ENCODE data around the gene VEZF1. TPM values are rescaled to one million over a fixed set of nuclear protein-coding genes. Genes with fewer than 3 reads are reported as not detected.

Gene VEZF1
- total RNA-seq, 4 donors from 2014 or later: 88.5 to 147 (median 91.4) TPM

GRCh38 chr17:57968456-57968855 lies 19.6 kb downstream of the VEZF1 start:
- no peak for TF ChIP-seq POLR2A (IDR thresholded peaks at IDR 0.05)
- TF ChIP-seq CTCF (IDR thresholded peaks at IDR 0.05): no peak
- DNase-seq: no peak
- intact Hi-C loops (cut with DNase I): no loop called here
- no peak overlapping the region for H3K27ac ChIP-seq
- H3K36me3 ChIP-seq: peaks cover 0 to 11% of the 10 kb centered on the region in 2 donors
- no peaks in the 10 kb centered on the region for H3K9me3 ChIP-seq
- H3K4me3 ChIP-seq (replicated peaks in 1 of 3): no peak overlapping the region
- H3K27me3 ChIP-seq: no peaks in the 10 kb centered on the region
- WGBS, 2 donors: 50 to 64% methylated on average over 1 of the region's 1 CpG
- no peaks in the 10 kb centered on the region for H3K4me1 ChIP-seq

GRCh38 chr17:57966875-57967274 lies 21.2 kb downstream of the VEZF1 start:
- no peak for TF ChIP-seq POLR2A (IDR thresholded peaks at IDR 0.05)
- TF ChIP-seq CTCF (IDR thresholded peaks at IDR 0.05): no peak
- Histone ChIP-seq H3K36me3 (no peaks in the 10 kb centered on the region), H3K4me3 (replicated peaks in 1 of 3) (no peak overlapping the region), H3K4me1 (no peaks in the 10 kb centered on the region), H3K27ac (no peak overlapping the region), H3K27me3 (no peaks in the 10 kb centered on the region), H3K9me3 (no peaks in the 10 kb centered on the region)
- no peak for DNase-seq
- WGBS, 2 donors: 90 to 91% methylated on average over 5 of the region's 5 CpGs
- intact Hi-C loops (cut with DNase I): no loop called here

GRCh38 chr17:57966246-57966645 lies 21.8 kb downstream of the VEZF1 start:
- Histone ChIP-seq H3K4me1 (no peaks in the 10 kb centered on the region), H3K4me3 (replicated peaks in 1 of 3) (no peak overlapping the region), H3K27ac (no peak overlapping the region), H3K9me3 (no peaks in the 10 kb centered on the region), H3K27me3 (no peaks in the 10 kb centered on the region), H3K36me3 (no peaks in the 10 kb centered on the region)
- TF ChIP-seq POLR2A (IDR thresholded peaks at IDR 0.05) (no peak), CTCF (IDR thresholded peaks at IDR 0.05) (no peak)
- intact Hi-C loops (cut with DNase I): no loop called here
- 90 to 96% methylated on average over 5 of the region's 5 CpGs for whole genome bisulfite sequencing, 2 donors
- DNase-seq: no peak

- no peak for DNase-seq
- no peak overlapping the region for H3K4me3 ChIP-seq (replicated peaks in 1 of 3)
- H3K27ac ChIP-seq: no peak overlapping the region
- H3K9me3 ChIP-seq: no peaks in the 10 kb centered on the region
- intact Hi-C loops (cut with DNase I): no loop called here
- no peaks in the 10 kb centered on the region for H3K36me3 ChIP-seq
- no peaks in the 10 kb centered on the region for H3K4me1 ChIP-seq
- 85 to 89% methylated on average over 26 of the region's 26 CpGs for WGBS, 2 donors
- no peaks in the 10 kb centered on the region for H3K27me3 ChIP-seq
- TF ChIP-seq CTCF (IDR thresholded peaks at IDR 0.05) (no peak), POLR2A (IDR thresholded peaks at IDR 0.05) (no peak)
Observed at GRCh38 chr17:57965521-57966160, 22.4 kb downstream of the VEZF1 start.

- no peak for TF ChIP-seq CTCF (IDR thresholded peaks at IDR 0.05)
- no peak for TF ChIP-seq POLR2A (IDR thresholded peaks at IDR 0.05)
- Histone ChIP-seq H3K27me3 (no peaks in the 10 kb centered on the region), H3K9me3 (no peaks in the 10 kb centered on the region), H3K4me3 (replicated peaks in 1 of 3) (no peak overlapping the region), H3K4me1 (no peaks in the 10 kb centered on the region), H3K27ac (no peak overlapping the region), H3K36me3 (no peaks in the 10 kb centered on the region)
- intact Hi-C loops (cut with DNase I): no loop called here
- WGBS, 2 donors: 94% methylated on average over 6 of the region's 6 CpGs
- no peak for DNase-seq
Observed at GRCh38 chr17:57963149-57963511, 24.9 kb downstream of the VEZF1 start.

Data from thyroid gland (tissue), 4 donors.